Inferior parietal cortex (tissue), 1 donor: Measurements from ENCODE around the gene SLC19A3.
"Not testable (repeated sequence)": the region's sequence is repeated elsewhere in the genome, so short reads cannot be mapped to it uniquely, and the experiment has no call there.

ENCODE experiments used
- DNase-seq: peaks from one replicate; pipeline ENCODE4 v3.0.0-alpha.2; 2016; ENCODE audit errors: extremely low spot score

The SLC19A3 gene

GRCh38 chr2:227703280-227703732 lies 14.5 kb downstream of the SLC19A3 start:
- DNase-seq = no peak

- DNase-seq = no peak
These were observed 16.3 kb downstream of the SLC19A3 start for GRCh38 chr2:227701556-227701955.

- DNase-seq = no peak
These were observed 20.7 kb downstream of the SLC19A3 start for GRCh38 chr2:227696990-227697679.

DNA sequence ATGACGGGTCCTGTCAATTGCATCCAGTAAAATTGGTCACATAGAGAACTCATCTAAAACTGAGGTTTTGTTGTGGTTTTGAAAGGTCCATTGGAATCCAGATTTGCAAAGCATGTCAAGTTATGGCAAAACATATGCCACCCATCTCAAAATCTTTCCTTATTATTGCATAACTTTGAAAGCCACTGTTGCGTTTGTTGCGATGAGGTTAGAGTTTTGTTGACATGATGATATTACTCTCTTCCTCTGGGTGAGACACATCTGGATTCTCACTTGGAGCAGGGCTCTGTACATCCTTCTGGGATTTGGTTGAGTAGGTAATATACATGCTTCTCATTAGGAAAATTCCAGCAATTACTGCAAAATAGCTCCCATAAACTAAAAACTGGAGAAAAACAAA lies 30.6 kb downstream of the SLC19A3 start:
- no peak for DNase-seq

DNA sequence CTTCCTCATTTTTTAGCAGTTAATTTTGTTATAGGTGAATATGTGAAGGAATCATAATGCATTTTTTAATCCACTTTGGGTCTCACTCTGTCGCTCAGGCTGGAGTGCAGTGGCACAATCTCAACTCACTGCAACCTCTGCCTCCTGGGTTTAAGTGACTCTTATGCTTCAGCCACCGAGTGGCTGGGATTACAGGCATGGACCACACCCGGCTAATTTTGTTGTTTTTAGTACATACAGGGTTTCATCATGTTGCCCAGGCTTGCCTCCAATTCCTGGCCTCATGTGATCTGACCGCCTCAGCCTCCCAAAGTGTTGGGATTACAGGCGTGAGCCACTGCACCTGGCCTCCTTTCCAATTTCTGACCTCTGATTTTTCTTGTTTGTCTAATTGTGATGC lies 33.6 kb downstream of the SLC19A3 start:
- DNase-seq = no peak

- no peak for DNase-seq
These were observed 39.9 kb downstream of the SLC19A3 start for GRCh38 chr2:227677928-227678327.

DNA sequence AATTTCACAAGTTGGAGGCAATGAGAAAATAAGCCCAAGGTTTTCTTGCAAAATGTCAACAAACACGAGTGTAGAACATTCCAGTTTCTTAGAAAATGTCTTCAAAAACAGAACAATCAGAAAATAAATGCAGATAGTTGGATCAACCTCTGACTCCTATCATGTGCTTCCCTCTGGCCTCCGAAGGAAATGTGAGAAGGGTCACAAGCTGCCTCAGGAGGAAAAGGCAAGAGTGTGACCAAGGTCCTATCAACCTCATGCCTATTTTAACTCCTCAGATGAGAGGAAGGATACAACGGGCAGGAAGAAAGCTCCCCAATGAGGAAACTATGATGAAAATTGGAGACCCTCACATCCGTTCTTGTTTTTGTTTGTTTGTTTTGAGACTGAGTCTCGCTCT lies 43.3 kb downstream of the SLC19A3 start:
- no peak for DNase-seq

GRCh38 chr2:227673620-227674019 lies 44.2 kb downstream of the SLC19A3 start:
- not testable (repeated sequence) for DNase-seq

DNA sequence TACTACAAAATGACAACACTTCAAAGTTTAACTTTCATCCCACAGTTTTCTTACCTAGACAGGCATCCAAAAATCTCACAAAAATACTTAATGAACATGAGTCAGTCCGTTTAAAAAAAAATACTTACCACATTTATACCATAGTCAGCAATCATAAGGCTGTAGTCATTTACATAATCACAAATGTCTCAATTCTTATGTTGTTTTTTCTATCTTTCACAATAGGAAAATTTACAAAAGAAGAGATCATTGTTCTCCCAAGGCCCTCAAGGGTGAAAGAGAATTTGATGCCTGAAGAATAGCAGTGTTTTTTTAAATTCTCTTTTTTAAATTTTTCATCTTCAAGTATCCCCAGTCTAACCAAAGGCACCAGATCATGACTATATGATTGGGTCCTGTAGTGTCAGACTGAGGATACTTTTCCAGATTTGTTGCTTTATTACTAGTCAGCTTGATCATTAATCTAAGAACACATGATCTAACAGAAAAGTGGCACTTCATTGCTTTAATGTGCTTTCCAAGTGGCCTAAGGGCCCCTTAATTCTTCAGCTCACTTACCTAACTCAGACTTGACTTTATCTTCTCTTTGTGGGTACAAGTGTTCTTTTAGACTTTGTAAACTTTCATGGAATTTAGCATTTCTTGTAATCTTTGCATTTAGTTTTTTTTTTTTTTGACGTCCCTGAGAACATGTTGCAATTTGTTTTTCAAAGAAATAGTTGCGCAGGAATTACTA lies 46.5 kb downstream of the SLC19A3 start:
- DNase-seq = no peak

GRCh38 chr2:227666631-227667170 lies 51.1 kb downstream of the SLC19A3 start, which contains the start of gene SCYGR5:
SCYGR5 (plus strand) TSS chr2:227666804; CDS start chr2:227666804, 0 bp downstream.
- not testable (repeated sequence) for DNase-seq

GRCh38 chr2:227665189-227665940 lies 52.5 kb downstream of the SLC19A3 start:
- no peak for DNase-seq

DNA sequence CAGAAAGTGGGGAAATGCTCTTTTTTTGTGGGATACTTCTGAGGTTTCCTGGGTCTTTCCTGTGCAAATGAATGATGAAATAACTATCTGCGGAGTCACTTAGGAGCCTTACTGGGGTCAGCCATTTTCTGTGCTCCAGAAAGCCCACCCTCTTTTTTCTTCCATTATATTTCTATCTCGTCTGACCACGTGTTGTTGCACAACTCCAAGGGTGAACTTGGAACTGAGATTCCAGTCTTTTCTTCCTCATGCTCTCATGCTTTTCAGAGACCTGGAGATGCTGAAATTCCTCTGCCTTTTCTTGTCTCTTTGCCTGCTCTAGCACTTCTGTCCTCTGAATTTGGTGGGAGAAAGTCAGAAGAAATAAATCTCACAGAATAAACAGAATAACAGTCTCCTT lies 56.0 kb downstream of the SLC19A3 start:
- DNase-seq = no peak

GRCh38 chr2:227661025-227661649 lies 56.7 kb downstream of the SLC19A3 start:
- no peak for DNase-seq

DNA sequence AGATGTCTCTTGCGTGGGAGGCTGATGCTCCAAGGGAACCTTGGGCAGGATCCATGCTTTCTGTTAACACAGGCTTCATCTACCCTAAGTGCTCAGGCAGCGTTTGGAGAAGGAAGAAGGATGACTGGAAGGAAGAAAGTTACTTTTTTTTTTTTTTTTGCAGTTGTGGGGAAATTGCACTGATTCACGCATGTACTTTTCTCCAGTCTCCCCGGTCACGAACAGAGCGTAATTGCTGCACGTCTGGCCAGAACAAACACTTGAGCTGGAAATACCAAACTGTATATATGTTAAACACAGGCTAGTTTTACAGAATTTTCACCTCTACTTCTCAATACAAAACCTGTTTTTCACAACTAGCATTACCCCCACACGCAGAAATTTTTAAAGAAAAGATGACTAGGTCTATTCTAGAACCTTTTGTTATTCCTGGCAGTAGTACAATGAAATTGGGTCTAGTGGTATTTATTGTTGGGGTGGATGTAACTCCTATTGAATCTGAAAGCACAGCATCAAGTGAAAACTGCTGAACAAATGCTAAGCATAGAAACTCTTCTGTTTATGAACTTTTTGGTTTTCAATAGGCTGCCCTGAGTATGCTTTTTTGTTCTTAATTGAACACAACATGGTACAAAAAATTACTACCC lies 60.5 kb downstream of the SLC19A3 start:
- no peak for DNase-seq

- no peak for DNase-seq
These were observed 62.4 kb downstream of the SLC19A3 start for GRCh38 chr2:227655454-227655853.

GRCh38 chr2:227654426-227654825 lies 63.4 kb downstream of the SLC19A3 start:
- no peak for DNase-seq

DNA sequence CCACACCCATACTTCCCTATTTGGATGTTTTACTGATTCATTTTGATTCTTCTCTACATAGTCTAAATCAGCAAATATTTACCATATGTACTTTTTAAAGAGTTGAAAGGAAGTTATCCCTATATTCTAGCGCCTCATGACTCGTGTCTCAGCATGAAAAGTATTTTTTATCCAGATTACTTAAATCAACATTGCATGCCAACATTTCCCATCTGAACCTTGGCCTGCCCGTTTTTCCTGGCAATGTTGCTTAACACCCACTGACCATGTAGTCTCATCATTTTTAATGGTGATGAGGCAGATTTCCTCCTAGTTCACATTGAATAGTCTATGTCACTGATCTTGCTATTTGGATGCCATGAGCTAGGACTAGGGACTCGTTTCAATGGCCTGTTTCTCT lies 64.4 kb downstream of the SLC19A3 start:
- no peak for DNase-seq

DNA sequence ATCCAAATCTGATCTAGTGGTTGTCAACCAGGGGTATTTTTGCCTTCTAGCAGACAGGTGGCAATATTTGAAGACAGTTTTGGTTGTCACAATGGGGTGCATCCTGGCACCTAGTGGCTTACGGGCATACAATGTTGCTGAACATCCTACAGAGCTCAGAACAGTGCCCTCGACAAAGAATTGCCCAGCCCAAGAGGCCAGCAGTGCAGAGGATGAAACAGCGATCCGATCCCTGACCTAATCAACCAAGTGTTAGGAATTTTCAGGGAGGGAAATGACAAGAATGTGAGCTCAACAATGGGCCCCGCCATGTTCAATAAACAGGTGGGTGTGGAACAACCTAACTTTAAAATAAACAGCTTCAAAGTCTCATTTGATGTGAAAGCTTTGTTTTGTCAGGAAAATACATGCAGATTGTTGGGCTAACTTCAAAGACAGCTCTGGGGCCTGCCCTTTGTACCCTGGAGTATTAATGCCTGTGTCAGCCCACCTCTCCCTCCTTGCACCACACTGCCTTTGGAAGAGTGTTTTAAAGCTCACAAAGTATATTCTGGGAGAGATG lies 73.8 kb downstream of the SLC19A3 start:
- DNase-seq = no peak

- no peak for DNase-seq
These were observed 75.2 kb downstream of the SLC19A3 start for GRCh38 chr2:227642656-227643055.

- no peak for DNase-seq
These were observed 83.6 kb downstream of the SLC19A3 start for GRCh38 chr2:227634201-227634600.
